ENCODE measurements around the gene MRPL10. TPM values are rescaled to one million over a fixed set of nuclear protein-coding genes. Genes with fewer than 3 reads are reported as not detected.

Gene MRPL10
- total and polyA plus RNA-seq, 2 donors (not counting 3 experiments of a cell fraction or from before 2014, with no cell fraction given), result 43.4 to 84.0 TPM

GRCh38 chr17:47866941-47867340, 35.6 kb upstream of the MRPL10 start:
- Histone ChIP-seq H3K27ac (ENCODE audit: insufficient read depth, low read depth, low read length) (no peak overlapping the region), H3K9me1 (replicated peaks; ENCODE audit: control insufficient read depth, extremely low read depth, insufficient read depth, low read length) (no peaks in the 10 kb centered on the region), H3K4me3 (replicated peaks in 1 of 3; ENCODE audit: insufficient read depth in 1 of 3, low read depth in 1 of 3, low read length in 3 of 3) (no peak overlapping the region), H3K4me1 (ENCODE audit: control insufficient read depth, extremely low read depth, insufficient read depth, low read length) (peaks cover 8% of the 10 kb centered on the region), H4K20me1 (replicated peaks; ENCODE audit: control insufficient read depth, extremely low read depth, insufficient read depth, low read length) (no peaks in the 10 kb centered on the region), H3K9ac (replicated peaks; ENCODE audit: extremely low read depth, insufficient read depth, low read length) (no peak overlapping the region), H3K36me3 (ENCODE audit: control insufficient read depth in 2 of 2, extremely low read depth in 1 of 2, insufficient read depth in 2 of 2, low read length in 2 of 2) (no peaks in the 10 kb centered on the region), H2AFZ (ENCODE audit: low read depth, low read length) (no peak overlapping the region), H3K9me3 (replicated peaks; ENCODE audit: control insufficient read depth, insufficient read depth, low read length) (no peaks in the 10 kb centered on the region), H3K27me3 (ENCODE audit: control insufficient read depth in 2 of 2, insufficient read depth in 2 of 2, low read length in 2 of 2) (peaks cover 24 to 32% of the 10 kb centered on the region in 2 experiments), H3K79me2 (ENCODE audit: control insufficient read depth, insufficient read depth, low read length) (no peaks in the 10 kb centered on the region), H3K4me2 (ENCODE audit: insufficient read depth, low read length) (no peak overlapping the region)
- dilution Hi-C loops (cut with MboI; ENCODE audit: extremely low pct_ligation_motif_present, low sequenced_read_pairs), result no loop called here
- FAIRE-seq, result no peak
- BruUV-seq (replicated peaks), result no TSS peak
- no peak for DNase-seq (ENCODE audit: low read depth, low spot score)
- intact Hi-C loops (cut with micrococcal nuclease), result no loop called here
- CTCF ChIA-PET, result no interaction called here
- TF ChIP-seq GATA2 (IDR thresholded peaks at IDR 0.05; ENCODE audit: insufficient read depth, insufficient read length, low read depth, low read length) (no peak), POLR2AphosphoS5 (IDR thresholded peaks at IDR 0.05; ENCODE audit: insufficient read depth, low read depth, low read length) (no peak)
- POLR2A ChIA-PET, result no interaction called here

GRCh38 chr17:47864791-47865216, 33.5 kb upstream of the MRPL10 start:
- H3K79me2 ChIP-seq (ENCODE audit: control insufficient read depth, insufficient read depth, low read length), result no peaks in the 10 kb centered on the region
- H3K9ac ChIP-seq (replicated peaks; ENCODE audit: extremely low read depth, insufficient read depth, low read length), result no peak overlapping the region
- peaks cover 8% of the 10 kb centered on the region for H3K4me1 ChIP-seq (ENCODE audit: control insufficient read depth, extremely low read depth, insufficient read depth, low read length)
- peaks cover 6 to 12% of the 10 kb centered on the region in 2 experiments for H3K27me3 ChIP-seq (ENCODE audit: control insufficient read depth in 2 of 2, insufficient read depth in 2 of 2, low read length in 2 of 2)
- intact Hi-C loops (cut with micrococcal nuclease), result no loop called here
- no peak overlapping the region for H3K27ac ChIP-seq (ENCODE audit: insufficient read depth, low read depth, low read length)
- no peak overlapping the region for H3K4me3 ChIP-seq (replicated peaks in 1 of 3; ENCODE audit: insufficient read depth in 1 of 3, low read depth in 1 of 3, low read length in 3 of 3)
- POLR2A ChIA-PET, result no interaction called here
- H3K36me3 ChIP-seq (ENCODE audit: control insufficient read depth in 2 of 2, extremely low read depth in 1 of 2, insufficient read depth in 2 of 2, low read length in 2 of 2), result no peaks in the 10 kb centered on the region
- DNase-seq (ENCODE audit: low read depth, low spot score) (no peak), FAIRE-seq (no peak)
- CTCF ChIA-PET, result interaction anchor here (0.8 to 1.6 kb wide), 4 partner anchors 9 to 82 kb away, joined by 3 to 6 read pairs (median 4); no protein-coding TSS in a partner anchor
- no peak overlapping the region for H2AFZ ChIP-seq (ENCODE audit: low read depth, low read length)
- dilution Hi-C loops (cut with MboI; ENCODE audit: extremely low pct_ligation_motif_present, low sequenced_read_pairs), result no loop called here
- no peaks in the 10 kb centered on the region for H3K9me1 ChIP-seq (replicated peaks; ENCODE audit: control insufficient read depth, extremely low read depth, insufficient read depth, low read length)
- TF ChIP-seq MYC (IDR thresholded peaks at IDR 0.05; ENCODE audit: low read depth, low read length) (no peak), GATA2 (IDR thresholded peaks at IDR 0.05; ENCODE audit: insufficient read depth, insufficient read length, low read depth, low read length) (no peak), POLR2A (IDR thresholded peaks at IDR 0.05; ENCODE audit: low read depth, low read length) (no peak), EZH2 (IDR thresholded peaks at IDR 0.05; ENCODE audit: borderline replicate concordance, low read depth, low read length, severe bottlenecking) (no peak), JUN (IDR thresholded peaks at IDR 0.05; ENCODE audit: borderline replicate concordance, insufficient read depth, insufficient read length, low read depth) (no peak), FOS (IDR thresholded peaks at IDR 0.05; ENCODE audit: borderline replicate concordance, insufficient read depth, low read length) (no peak), MAX (IDR thresholded peaks at IDR 0.05; ENCODE audit: insufficient read depth, insufficient read length) (no peak), POLR2AphosphoS5 (IDR thresholded peaks at IDR 0.05; ENCODE audit: insufficient read depth, low read depth, low read length) (no peak)
- TF ChIP-seq, protein P1, sequence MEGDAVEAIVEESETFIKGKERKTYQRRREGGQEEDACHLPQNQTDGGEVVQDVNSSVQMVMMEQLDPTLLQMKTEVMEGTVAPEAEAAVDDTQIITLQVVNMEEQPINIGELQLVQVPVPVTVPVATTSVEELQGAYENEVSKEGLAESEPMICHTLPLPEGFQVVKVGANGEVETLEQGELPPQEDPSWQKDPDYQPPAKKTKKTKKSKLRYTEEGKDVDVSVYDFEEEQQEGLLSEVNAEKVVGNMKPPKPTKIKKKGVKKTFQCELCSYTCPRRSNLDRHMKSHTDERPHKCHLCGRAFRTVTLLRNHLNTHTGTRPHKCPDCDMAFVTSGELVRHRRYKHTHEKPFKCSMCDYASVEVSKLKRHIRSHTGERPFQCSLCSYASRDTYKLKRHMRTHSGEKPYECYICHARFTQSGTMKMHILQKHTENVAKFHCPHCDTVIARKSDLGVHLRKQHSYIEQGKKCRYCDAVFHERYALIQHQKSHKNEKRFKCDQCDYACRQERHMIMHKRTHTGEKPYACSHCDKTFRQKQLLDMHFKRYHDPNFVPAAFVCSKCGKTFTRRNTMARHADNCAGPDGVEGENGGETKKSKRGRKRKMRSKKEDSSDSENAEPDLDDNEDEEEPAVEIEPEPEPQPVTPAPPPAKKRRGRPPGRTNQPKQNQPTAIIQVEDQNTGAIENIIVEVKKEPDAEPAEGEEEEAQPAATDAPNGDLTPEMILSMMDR (IDR thresholded peaks at IDR 0.05; ENCODE audit: extremely low read depth in 1 of 2, insufficient read depth in 1 of 2, low read depth in 1 of 2, low read length in 2 of 2), result no peak
- no peaks in the 10 kb centered on the region for H3K9me3 ChIP-seq (replicated peaks; ENCODE audit: control insufficient read depth, insufficient read depth, low read length)
- BruUV-seq (replicated peaks), result no TSS peak
- no peaks in the 10 kb centered on the region for H4K20me1 ChIP-seq (replicated peaks; ENCODE audit: control insufficient read depth, extremely low read depth, insufficient read depth, low read length)
- no peak overlapping the region for H3K4me2 ChIP-seq (ENCODE audit: insufficient read depth, low read length)
